H9 (cell line): ENCODE data around the gene TDRD7. TPM values are rescaled to one million over a fixed set of nuclear protein-coding genes. Genes with fewer than 3 reads are reported as not detected.

Experiments used
- DNase-seq: peaks from one replicate; pipeline ENCODE4 v3.0.0-alpha.2; 2017
- H2AFZ ChIP-seq: one replicate; pipeline ENCODE4 v1.6.1; 2013; ENCODE audit warnings: mild to moderate bottlenecking, low read length, control low read depth, moderate library complexity
- H2AK5ac ChIP-seq: 2 replicates; pipeline ENCODE4 v1.6.1; 2013; ENCODE audit warnings: low read length, control low read depth, mixed read lengths; ENCODE audit not compliant: insufficient read length
- H2BK120ac ChIP-seq: one replicate; pipeline ENCODE4 v1.6.1; 2013; ENCODE audit warnings: low read depth, mild to moderate bottlenecking, low read length, control low read depth, inconsistent platforms; ENCODE audit not compliant: poor library complexity, severe bottlenecking
- H2BK12ac ChIP-seq: 2 replicates; pipeline ENCODE4 v1.6.1; 2013; ENCODE audit warnings: low read length, control low read depth, mixed read lengths, low read depth; ENCODE audit not compliant: insufficient read length
- H2BK15ac ChIP-seq: 2 replicates; pipeline ENCODE4 v1.6.1; 2013; ENCODE audit warnings: low read depth, low read length, control low read depth
- H2BK20ac ChIP-seq: one replicate; pipeline ENCODE4 v1.6.1; 2013; ENCODE audit warnings: low read depth, mild to moderate bottlenecking, low read length, control low read depth, inconsistent platforms; ENCODE audit not compliant: poor library complexity, severe bottlenecking
- H2BK5ac ChIP-seq: 2 replicates; pipeline ENCODE4 v1.6.1; 2013; ENCODE audit warnings: low read length, control low read depth, mixed read lengths; ENCODE audit not compliant: insufficient read length
- H3K14ac ChIP-seq: 2 replicates; pipeline ENCODE4 v1.6.1; 2013; ENCODE audit warnings: low read length, control low read depth; ENCODE audit not compliant: insufficient read depth
- H3K18ac ChIP-seq: 2 replicates; pipeline ENCODE4 v1.6.1; 2013; ENCODE audit warnings: low read depth, mild to moderate bottlenecking, mixed read lengths, low read length, control low read depth; ENCODE audit not compliant: insufficient read length
- H3K23ac ChIP-seq: 2 replicates; pipeline ENCODE4 v1.6.1; 2013; ENCODE audit warnings: low read length, control low read depth, mixed read lengths, low read depth; ENCODE audit not compliant: insufficient read length
- H3K23me2 ChIP-seq: 2 replicates; pipeline ENCODE4 v1.6.1; 2013; ENCODE audit warnings: low read depth, mild to moderate bottlenecking, mixed read lengths, low read length, control low read depth; ENCODE audit not compliant: insufficient read length, poor library complexity, severe bottlenecking
- H3K27ac ChIP-seq: 2 replicates; pipeline ENCODE4 v1.5.1; 2013; ENCODE audit warnings: low read length, control low read depth, mixed read lengths, low read depth; ENCODE audit not compliant: insufficient read length
- H3K27me3 ChIP-seq: 2 replicates; pipeline ENCODE4 v1.6.1; 2013; ENCODE audit warnings: low read length, control low read depth, inconsistent platforms; ENCODE audit not compliant: insufficient read depth
- H3K4ac ChIP-seq: 2 replicates; pipeline ENCODE4 v1.6.1; 2013; ENCODE audit warnings: low read depth, mild to moderate bottlenecking, control low read depth, inconsistent platforms, low read length, moderate library complexity
- H3K4me1 ChIP-seq: 2 replicates; pipeline ENCODE4 v1.6.1; 2013; ENCODE audit warnings: low read length, control low read depth, inconsistent platforms; ENCODE audit not compliant: insufficient read depth
- H3K4me2 ChIP-seq: 2 replicates; pipeline ENCODE4 v1.6.1; 2013; ENCODE audit warnings: low read length, control low read depth, mixed read lengths; ENCODE audit not compliant: insufficient read length, insufficient read depth
- H3K56ac ChIP-seq: 2 replicates; pipeline ENCODE4 v1.6.1; 2013; ENCODE audit warnings: low read depth, mild to moderate bottlenecking, mixed read lengths, low read length, control low read depth; ENCODE audit not compliant: insufficient read length
- H3K79me1 ChIP-seq: 2 replicates; pipeline ENCODE4 v1.6.1; 2013; ENCODE audit warnings: low read depth, mild to moderate bottlenecking, moderate library complexity, low read length, control low read depth, inconsistent platforms; ENCODE audit not compliant: insufficient read depth, poor library complexity, severe bottlenecking
- H3K79me2 ChIP-seq: 2 replicates; pipeline ENCODE4 v1.6.1; 2013; ENCODE audit warnings: low read length, control low read depth, inconsistent platforms; ENCODE audit not compliant: insufficient read depth
- H3K9ac ChIP-seq: 2 replicates; pipeline ENCODE4 v1.6.1; 2013; ENCODE audit warnings: low read length, control low read depth, mixed read lengths; ENCODE audit not compliant: insufficient read length; ENCODE audit errors: extremely low read depth
- H3K9me3 ChIP-seq: one replicate; pipeline ENCODE4 v1.6.1; 2013; ENCODE audit warnings: low read depth, low read length, inconsistent platforms; ENCODE audit not compliant: control insufficient read depth
- H3T11ph ChIP-seq: one replicate; pipeline ENCODE4 v1.6.1; 2013; ENCODE audit warnings: mild to moderate bottlenecking, low read length, control low read depth, inconsistent platforms
- H4K20me1 ChIP-seq: one replicate; pipeline ENCODE4 v1.6.1; 2013; ENCODE audit not compliant: control insufficient read depth, insufficient read length, insufficient read depth
- H4K5ac ChIP-seq: 2 replicates; pipeline ENCODE4 v1.6.1; 2013; ENCODE audit warnings: low read depth, mild to moderate bottlenecking, mixed read lengths, low read length, control low read depth; ENCODE audit not compliant: insufficient read length
- H4K8ac ChIP-seq: replicated peaks from 2 replicates; pipeline ENCODE4 v1.6.1; 2013; ENCODE audit warnings: low read length, control low read depth, mixed read lengths, low read depth; ENCODE audit not compliant: insufficient read length
- H4K91ac ChIP-seq: 2 replicates; pipeline ENCODE4 v1.6.1; 2013; ENCODE audit warnings: low read depth, mild to moderate bottlenecking, moderate library complexity, mixed read lengths, low read length, control low read depth; ENCODE audit not compliant: insufficient read length
- H3K27ac Mint-ChIP-seq, 3 experiments: 2 replicates in 2 of 3; 3 replicates in 1 of 3; pipeline ENCODE4 v1.8.0; 2020 to 2021; ENCODE audit warnings: mixed read lengths in 3 of 3, mild to moderate bottlenecking in 1 of 3, moderate library complexity in 1 of 3
- H3K27me3 Mint-ChIP-seq: 2 replicates; pipeline ENCODE4 v1.8.0; 2021; ENCODE audit warnings: low read depth, mild to moderate bottlenecking, moderate library complexity, mixed read lengths
- H3K36me3 Mint-ChIP-seq, 3 experiments: 2 replicates in 2 of 3; 3 replicates in 1 of 3; pipeline ENCODE4 v1.8.0; 2020 to 2021; ENCODE audit warnings: low read depth in 3 of 3, mixed read lengths in 3 of 3; ENCODE audit not compliant: insufficient read depth in 1 of 3
- H3K4me1 Mint-ChIP-seq, 2 experiments: 2 replicates each; pipeline ENCODE4 v1.8.0; 2020; ENCODE audit warnings: mixed read lengths in 2 of 2
- H3K4me3 Mint-ChIP-seq, 2 experiments: 2 replicates in 1 of 2; 3 replicates in 1 of 2; pipeline ENCODE4 v1.8.0; 2020 to 2021; ENCODE audit warnings: mild to moderate bottlenecking in 2 of 2, mixed read lengths in 2 of 2, moderate library complexity in 1 of 2
- H3K9me3 Mint-ChIP-seq, 2 experiments: 2 replicates in 1 of 2; 3 replicates in 1 of 2; pipeline ENCODE4 v1.8.0; 2020; ENCODE audit warnings: mild to moderate bottlenecking in 2 of 2, mixed read lengths in 2 of 2, moderate library complexity in 1 of 2
- CTCF ChIP-seq: fragments of 200-600 bp; sonication (generic); conservative IDR thresholded peaks from 3 replicates; pipeline ENCODE4 v1.8.0; 2021; ENCODE audit warnings: antibody characterized with exemption, mild to moderate bottlenecking
- WGBS: extraction: QIAGEN DNeasy Blood & Tissue Kit; methylation state at CpG from one replicate; pipeline ENCODE4 v1.1.7; 2013; ENCODE audit warnings: missing lambda C conversion rate, low lambda C conversion rate, mixed read lengths; ENCODE audit not compliant: insufficient read length; ENCODE audit errors: extremely low coverage; 5-methylcytosine and 5-hydroxymethylcytosine counted together
- total RNA-seq: library from RNA; stranded (reverse); gene quantifications from 2 replicates; pipeline ENCODE4 v1.2.1, GENCODE V29; 2021

TDRD7 gene
- total RNA-seq, 1 experiment from 2014 or later, result 5.1 TPM

GRCh38 chr9:97507428-97507984 is 95.6 kb downstream of the TDRD7 start:
- no CpG with 5 or more reads among the region's 5 CpGs for WGBS
- no peak overlapping the region for H2BK120ac ChIP-seq
- Mint-ChIP-seq H3K36me3 (no peaks in the 10 kb centered on the region; a peak in 1 of 7 replicates), H3K4me1 (peaks cover 7 to 11% of the 10 kb centered on the region in 2 experiments), H3K27ac (no peak overlapping the region), H3K4me3 (no peak overlapping the region), H3K27me3 (no peaks in the 10 kb centered on the region; the same call in 1 of the 2 replicates), H3K9me3 (no peaks in the 10 kb centered on the region; a peak in 1 of 5 replicates)
- H4K20me1 ChIP-seq, result no peaks in the 10 kb centered on the region
- H2AFZ ChIP-seq, result no peak overlapping the region
- H2AK5ac ChIP-seq, result no peak overlapping the region
- TF ChIP-seq CTCF, result no peak
- DNase-seq, result no peak
- H3K9ac ChIP-seq, result no peak overlapping the region
- H4K5ac ChIP-seq, result no peak overlapping the region
- no peak overlapping the region for H3K56ac ChIP-seq
- no peak overlapping the region for H3K4ac ChIP-seq
- H3K23ac ChIP-seq, result no peak overlapping the region
- H3K14ac ChIP-seq, result no peak overlapping the region
- peaks cover 7% of the 10 kb centered on the region for H3K23me2 ChIP-seq
- H3K79me1 ChIP-seq, result no peaks in the 10 kb centered on the region
- no peaks in the 10 kb centered on the region; the same call in 1 of the 2 replicates for H3K4me1 ChIP-seq
- no peak overlapping the region for H3K27ac ChIP-seq
- H2BK15ac ChIP-seq, result no peak overlapping the region
- H4K8ac ChIP-seq, result no peak overlapping the region
- H3K4me2 ChIP-seq, result no peak overlapping the region
- H2BK12ac ChIP-seq, result no peak overlapping the region
- no peaks in the 10 kb centered on the region for H3K79me2 ChIP-seq
- no peak overlapping the region for H3K18ac ChIP-seq
- H2BK5ac ChIP-seq, result no peak overlapping the region
- no peak overlapping the region for H4K91ac ChIP-seq
- H3K9me3 ChIP-seq, result no peaks in the 10 kb centered on the region
- peaks cover 24% of the 10 kb centered on the region; the same call in 1 of the 2 replicates for H3K27me3 ChIP-seq
- H3T11ph ChIP-seq, result no peak overlapping the region
- no peak overlapping the region for H2BK20ac ChIP-seq
